ENCODE data around the gene ZNF548. TPM values are rescaled to one million over a fixed set of nuclear protein-coding genes. Genes with fewer than 3 reads are reported as not detected.

The ZNF548 gene
- total RNA-seq, 1 donor from 2014 or later = 27.7 TPM

DNA sequence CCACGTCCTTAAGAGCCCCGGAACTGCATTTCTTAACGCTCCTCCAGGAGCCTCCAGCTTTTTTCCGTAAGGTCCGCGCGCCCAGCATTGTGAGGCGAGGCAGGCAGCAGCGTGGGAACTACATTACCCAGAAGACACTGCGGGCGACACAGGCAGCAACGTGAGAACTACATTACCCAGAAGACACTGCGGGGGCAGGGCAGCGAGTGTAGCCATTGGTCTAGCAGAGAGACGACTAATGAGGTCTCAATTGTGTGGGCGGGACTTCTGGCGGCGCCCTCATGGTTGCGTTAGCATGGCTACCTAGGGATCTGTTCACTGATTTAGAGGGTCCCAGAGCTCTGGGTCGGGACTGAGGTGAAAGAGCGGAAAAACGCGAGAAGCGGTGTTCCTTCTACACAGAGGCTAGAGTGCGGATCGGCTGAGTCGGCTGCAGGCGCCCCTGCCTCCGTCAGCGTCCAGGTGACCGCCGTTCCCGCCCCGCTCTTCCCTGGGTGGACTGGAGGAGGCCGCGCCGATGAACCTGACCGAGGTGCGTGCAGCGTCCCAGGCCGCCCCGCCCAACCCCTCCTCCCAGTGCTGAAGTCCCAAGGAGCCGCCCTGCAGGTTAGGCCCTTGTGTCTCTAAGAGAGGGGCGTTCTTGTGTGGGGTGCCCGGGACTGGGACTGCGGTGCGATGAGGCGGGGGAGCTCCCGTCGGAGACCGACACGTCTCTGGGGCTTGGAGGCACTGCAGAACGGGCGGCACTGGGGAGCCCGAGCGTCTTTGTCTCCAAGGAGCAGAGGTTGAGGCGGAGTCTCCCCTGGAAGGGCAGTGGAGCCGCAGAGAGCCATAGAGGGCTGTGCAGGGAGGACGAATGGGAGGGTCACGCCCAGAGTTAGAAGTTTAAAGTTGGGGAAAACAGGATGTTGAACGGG is 45.7 kb downstream of the ZNF548 start, which contains the start of gene ZNF749:
ZNF749 (plus strand) TSS at position 264 of the 917 bp plus-strand sequence; CDS start at position 518, 254 bp downstream.
- Histone ChIP-seq H3K4me1 (ENCODE audit: control insufficient read depth in 3 of 3, insufficient read depth in 3 of 3, low read length in 3 of 3) (peaks cover 12 to 20% (median 16%) of the 10 kb centered on the region in 3 donors), H3K36me3 (ENCODE audit: control insufficient read depth in 3 of 3, insufficient read depth in 3 of 3, low read length in 3 of 3) (peaks cover 6 to 10% (median 7%) of the 10 kb centered on the region in 3 donors), H3K9ac (ENCODE audit: low read depth in 1 of 3, low read length in 3 of 3) (peak within 1 kb of the TSS; percentile 81 to 89 (median 82)), H3K27me3 (ENCODE audit: control insufficient read depth in 3 of 3, insufficient read depth in 3 of 3, low read length in 3 of 3) (no peaks in the 10 kb centered on the region), H3K4me3 (ENCODE audit: low read length in 3 of 3) (peak within 1 kb of the TSS; percentile 83 to 93 (median 93)), H3K27ac (ENCODE audit: low read depth, low read length) (no peak within 1 kb of the TSS), H3K9me3 (ENCODE audit: control insufficient read depth in 3 of 3, low read length in 3 of 3) (peaks cover 0 to 2% (median 0%) of the 10 kb centered on the region in 3 donors)

DNA sequence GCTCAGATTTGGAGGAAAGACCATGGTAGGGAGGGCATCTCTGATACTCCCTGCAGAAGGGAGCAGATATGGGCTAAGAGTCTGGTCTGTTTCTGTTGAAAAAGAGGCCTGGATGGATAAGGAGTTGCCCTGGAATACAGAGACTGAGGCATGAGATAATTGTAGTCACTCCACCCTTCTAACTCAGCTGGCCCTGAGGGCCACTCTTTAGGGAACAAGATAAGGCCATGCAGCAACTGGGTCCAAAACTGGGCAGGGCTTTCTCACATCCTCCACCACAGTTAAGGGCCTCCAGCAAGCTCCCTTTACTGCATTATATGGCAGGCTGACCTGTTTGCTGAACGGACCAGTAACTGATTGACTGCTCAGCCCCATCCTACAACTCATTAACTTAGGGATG is 46.8 kb downstream of the ZNF548 start:
- Histone ChIP-seq H3K36me3 (ENCODE audit: control insufficient read depth in 3 of 3, insufficient read depth in 3 of 3, low read length in 3 of 3) (peaks cover 6 to 10% (median 7%) of the 10 kb centered on the region in 3 donors), H3K9ac (ENCODE audit: low read depth in 1 of 3, low read length in 3 of 3) (peak overlapping the region in 2 of 3 donors; percentile 4 to 8), H3K27me3 (ENCODE audit: control insufficient read depth in 3 of 3, insufficient read depth in 3 of 3, low read length in 3 of 3) (no peaks in the 10 kb centered on the region), H3K4me1 (ENCODE audit: control insufficient read depth in 3 of 3, insufficient read depth in 3 of 3, low read length in 3 of 3) (peaks cover 12 to 20% (median 16%) of the 10 kb centered on the region in 3 donors), H3K4me3 (ENCODE audit: low read length in 3 of 3) (peak overlapping the region; percentile 83 to 93 (median 93)), H3K9me3 (ENCODE audit: control insufficient read depth in 3 of 3, low read length in 3 of 3) (peaks cover 0 to 2% (median 0%) of the 10 kb centered on the region in 3 donors), H3K27ac (ENCODE audit: low read depth, low read length) (no peak overlapping the region)

DNA sequence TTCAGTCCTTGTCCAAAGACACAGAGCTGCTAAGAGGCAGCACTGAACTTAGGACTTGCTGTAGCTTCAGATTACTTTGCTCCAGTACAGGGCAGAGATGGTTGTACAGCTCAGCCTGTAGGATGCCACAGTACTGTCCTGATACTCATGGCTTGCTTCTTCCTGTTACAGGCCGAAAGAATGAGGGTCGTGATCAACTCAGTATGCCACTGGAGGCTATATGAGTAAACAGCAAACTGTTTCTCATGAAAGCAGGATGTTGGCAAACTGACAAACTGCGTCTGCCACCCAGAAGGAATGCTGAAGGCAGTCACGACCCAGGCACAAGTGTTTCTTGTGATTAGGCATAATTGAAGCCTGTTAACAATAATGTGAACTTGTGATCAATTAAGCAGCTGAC is 48.3 kb downstream of the ZNF548 start:
- Histone ChIP-seq H3K27me3 (ENCODE audit: control insufficient read depth in 3 of 3, insufficient read depth in 3 of 3, low read length in 3 of 3) (no peaks in the 10 kb centered on the region), H3K4me3 (ENCODE audit: low read length in 3 of 3) (no peak overlapping the region), H3K9ac (ENCODE audit: low read depth in 1 of 3, low read length in 3 of 3) (no peak overlapping the region), H3K9me3 (ENCODE audit: control insufficient read depth in 3 of 3, low read length in 3 of 3) (peaks cover 4 to 5% (median 4%) of the 10 kb centered on the region in 3 donors), H3K27ac (ENCODE audit: low read depth, low read length) (no peak overlapping the region), H3K36me3 (ENCODE audit: control insufficient read depth in 3 of 3, insufficient read depth in 3 of 3, low read length in 3 of 3) (peaks cover 9 to 19% (median 16%) of the 10 kb centered on the region in 3 donors), H3K4me1 (ENCODE audit: control insufficient read depth in 3 of 3, insufficient read depth in 3 of 3, low read length in 3 of 3) (peaks cover 12 to 20% (median 16%) of the 10 kb centered on the region in 3 donors)

DNA sequence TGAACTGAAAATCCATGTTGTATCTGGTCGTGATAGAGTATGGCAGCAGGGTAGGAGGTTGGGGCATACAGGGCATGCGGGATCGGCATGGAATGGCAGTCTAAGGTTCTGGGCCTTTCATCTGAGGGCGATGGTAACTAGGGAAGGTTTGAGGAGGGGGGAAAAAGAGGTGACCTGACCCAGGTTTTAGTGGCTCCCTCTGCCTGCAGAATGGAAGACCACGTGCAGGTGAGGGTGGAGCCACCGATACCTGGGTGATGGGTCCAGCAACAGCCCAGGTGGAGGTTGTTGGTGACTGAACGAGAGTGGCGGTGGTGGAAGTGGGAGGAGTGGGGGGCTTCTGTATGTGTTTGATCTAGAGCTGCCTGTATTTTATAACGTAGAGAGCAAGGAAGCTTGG is 49.3 kb downstream of the ZNF548 start:
- no peak overlapping the region for H3K9ac ChIP-seq (ENCODE audit: low read depth in 1 of 3, low read length in 3 of 3)
- H3K27me3 ChIP-seq (ENCODE audit: control insufficient read depth in 3 of 3, insufficient read depth in 3 of 3, low read length in 3 of 3) = no peaks in the 10 kb centered on the region
- H3K4me3 ChIP-seq (ENCODE audit: low read length in 3 of 3) = no peak overlapping the region
- H3K36me3 ChIP-seq (ENCODE audit: control insufficient read depth in 3 of 3, insufficient read depth in 3 of 3, low read length in 3 of 3) = peaks cover 12 to 28% (median 24%) of the 10 kb centered on the region in 3 donors
- H3K9me3 ChIP-seq (ENCODE audit: control insufficient read depth in 3 of 3, low read length in 3 of 3) = peaks cover 5 to 9% (median 6%) of the 10 kb centered on the region in 3 donors
- H3K27ac ChIP-seq (ENCODE audit: low read depth, low read length) = no peak overlapping the region
- H3K4me1 ChIP-seq (ENCODE audit: control insufficient read depth in 3 of 3, insufficient read depth in 3 of 3, low read length in 3 of 3) = peaks cover 12 to 20% (median 16%) of the 10 kb centered on the region in 3 donors

- peaks cover 8 to 21% (median 11%) of the 10 kb centered on the region in 3 donors for H3K9me3 ChIP-seq (ENCODE audit: control insufficient read depth in 3 of 3, low read length in 3 of 3)
- no peaks in the 10 kb centered on the region for H3K4me1 ChIP-seq (ENCODE audit: control insufficient read depth in 3 of 3, insufficient read depth in 3 of 3, low read length in 3 of 3)
- peaks cover 21 to 45% (median 40%) of the 10 kb centered on the region in 3 donors for H3K36me3 ChIP-seq (ENCODE audit: control insufficient read depth in 3 of 3, insufficient read depth in 3 of 3, low read length in 3 of 3)
- no peaks in the 10 kb centered on the region for H3K27me3 ChIP-seq (ENCODE audit: control insufficient read depth in 3 of 3, insufficient read depth in 3 of 3, low read length in 3 of 3)
- no peak overlapping the region for H3K9ac ChIP-seq (ENCODE audit: low read depth in 1 of 3, low read length in 3 of 3)
- no peak overlapping the region for H3K4me3 ChIP-seq (ENCODE audit: low read length in 3 of 3)
- H3K27ac ChIP-seq (ENCODE audit: low read depth, low read length) = no peak overlapping the region
These were observed 52.5 kb downstream of the ZNF548 start for GRCh38 chr19:57441979-57442752.

- H3K36me3 ChIP-seq (ENCODE audit: control insufficient read depth in 3 of 3, insufficient read depth in 3 of 3, low read length in 3 of 3) = peaks cover 19 to 42% (median 36%) of the 10 kb centered on the region in 3 donors
- no peaks in the 10 kb centered on the region for H3K4me1 ChIP-seq (ENCODE audit: control insufficient read depth in 3 of 3, insufficient read depth in 3 of 3, low read length in 3 of 3)
- peaks cover 8 to 21% (median 11%) of the 10 kb centered on the region in 3 donors for H3K9me3 ChIP-seq (ENCODE audit: control insufficient read depth in 3 of 3, low read length in 3 of 3)
- no peaks in the 10 kb centered on the region for H3K27me3 ChIP-seq (ENCODE audit: control insufficient read depth in 3 of 3, insufficient read depth in 3 of 3, low read length in 3 of 3)
- no peak overlapping the region for H3K9ac ChIP-seq (ENCODE audit: low read depth in 1 of 3, low read length in 3 of 3)
- no peak overlapping the region for H3K27ac ChIP-seq (ENCODE audit: low read depth, low read length)
- peak overlapping the region in 1 of 3 donors; percentile 51 for H3K4me3 ChIP-seq (ENCODE audit: low read length in 3 of 3)
These were observed 53.6 kb downstream of the ZNF548 start for GRCh38 chr19:57443121-57443696.

GRCh38 chr19:57452307-57452706 is 62.7 kb downstream of the ZNF548 start:
- Histone ChIP-seq H3K4me1 (ENCODE audit: control insufficient read depth in 3 of 3, insufficient read depth in 3 of 3, low read length in 3 of 3) (no peaks in the 10 kb centered on the region), H3K27me3 (ENCODE audit: control insufficient read depth in 3 of 3, insufficient read depth in 3 of 3, low read length in 3 of 3) (no peaks in the 10 kb centered on the region), H3K9me3 (ENCODE audit: control insufficient read depth in 3 of 3, low read length in 3 of 3) (peaks cover 0 to 6% (median 2%) of the 10 kb centered on the region in 3 donors), H3K36me3 (ENCODE audit: control insufficient read depth in 3 of 3, insufficient read depth in 3 of 3, low read length in 3 of 3) (peaks cover 4 to 8% (median 6%) of the 10 kb centered on the region in 3 donors), H3K9ac (ENCODE audit: low read depth in 1 of 3, low read length in 3 of 3) (no peak overlapping the region), H3K27ac (ENCODE audit: low read depth, low read length) (no peak overlapping the region), H3K4me3 (ENCODE audit: low read length in 3 of 3) (no peak overlapping the region)

Other genes with a start within 250 kb of the ZNF548 start
- gene ZIM3, start 244.7 kb upstream of the ZNF548 start, total RNA-seq = not detected
- gene DUXA, start 222.4 kb upstream of the ZNF548 start, total RNA-seq = 0.52 TPM
- gene ZNF264, start 198.4 kb upstream of the ZNF548 start, total RNA-seq = 24.0 TPM
- not detected for gene AURKC, start 158.8 kb upstream of the ZNF548 start, total RNA-seq
- gene ZNF805, start 149.2 kb upstream of the ZNF548 start, total RNA-seq = 26.1 TPM
- 101 TPM for gene ZNF460, start 109.4 kb upstream of the ZNF548 start, total RNA-seq
- 18.8 TPM for gene ZNF543, start 69.4 kb upstream of the ZNF548 start, total RNA-seq
- gene ZNF304, start 38.6 kb upstream of the ZNF548 start, total RNA-seq = 16.2 TPM
- gene TRAPPC2B, start 26.3 kb upstream of the ZNF548 start, total RNA-seq = 25.1 TPM
- 3.1 TPM for gene ZNF547, start 26.3 kb upstream of the ZNF548 start, total RNA-seq
- 14.1 TPM for gene ZNF17, start 21.3 kb downstream of the ZNF548 start, total RNA-seq
- 13.6 TPM for gene ZNF749, start 45.5 kb downstream of the ZNF548 start, total RNA-seq
- 1.0 TPM for gene VN1R1, start 67.3 kb downstream of the ZNF548 start, total RNA-seq
- gene ZNF772, start 87.7 kb downstream of the ZNF548 start, total RNA-seq = 15.1 TPM
- 9.9 TPM for gene ZNF419, start 97.9 kb downstream of the ZNF548 start, total RNA-seq
- gene ZNF773, start 110.1 kb downstream of the ZNF548 start, total RNA-seq = 9.9 TPM
- 8.9 TPM for gene ZNF549, start 137.5 kb downstream of the ZNF548 start, total RNA-seq
- gene ZNF550, start 170.0 kb downstream of the ZNF548 start, total RNA-seq = 6.3 TPM
- 7.8 TPM for gene ZNF416, start 189.1 kb downstream of the ZNF548 start, total RNA-seq
- 10.4 TPM for gene ZIK1, start 194.3 kb downstream of the ZNF548 start, total RNA-seq
- 6.8 TPM for gene ZNF530, start 210.0 kb downstream of the ZNF548 start, total RNA-seq
- 17.7 TPM for gene ZNF134, start 224.4 kb downstream of the ZNF548 start, total RNA-seq
- gene ZNF211, start 243.3 kb downstream of the ZNF548 start, total RNA-seq = 12.5 TPM